Measurements from ENCODE around the gene DAPK3. TPM values are rescaled to one million over a fixed set of nuclear protein-coding genes. Genes with fewer than 3 reads are reported as not detected.
"Not testable (repeated sequence)": the region's sequence is repeated elsewhere in the genome, so short reads cannot be mapped to it uniquely, and the experiment has no call there.

The DAPK3 gene
- total and polyA plus RNA-seq, 4 donors: 61.9 to 93.9 (median 79.4) TPM

- Histone ChIP-seq H3K36me3 (ENCODE audit: control insufficient read depth in 4 of 4, insufficient read depth in 4 of 4, low read length in 4 of 4) (peaks cover 0 to 8% (median 0%) of the 10 kb centered on the region in 4 donors), H3K9me3 (ENCODE audit: control insufficient read depth in 4 of 4, insufficient read depth in 3 of 4, low read length in 3 of 4) (no peaks in the 10 kb centered on the region), H3K27me3 (ENCODE audit: control insufficient read depth in 3 of 3, insufficient read depth in 3 of 3, low read length in 2 of 3) (no peaks in the 10 kb centered on the region), H3K9ac (ENCODE audit: insufficient read depth in 1 of 2, low read length in 2 of 2) (no peak overlapping the region), H3K4me3 (no peak overlapping the region), H3K27ac (ENCODE audit: low read depth in 1 of 2, low read length in 1 of 2) (peak overlapping the region; percentile 24 to 92), H3K4me1 (ENCODE audit: control insufficient read depth in 5 of 5, insufficient read depth in 5 of 5, low read length in 5 of 5) (peaks cover 0 to 12% (median 0%) of the 10 kb centered on the region in 5 donors)
- no peak for TF ChIP-seq CTCF (IDR thresholded peaks at IDR 0.05; ENCODE audit: control extremely low read depth, extremely low read depth)
- ATAC-seq (ENCODE audit: insufficient read depth, low FRiP score) (no peak), DNase-seq (peak in 2 of 3 donors; percentile 22 to 37)
- 32 to 40% methylated on average over 41 of the region's 41 CpGs for WGBS, 2 donors
Observed at GRCh38 chr19:3950871-3951861, 19.7 kb downstream of the DAPK3 start.

- peak overlapping the region in 1 of 2 donors; percentile 92 for H3K27ac ChIP-seq (ENCODE audit: low read depth in 1 of 2, low read length in 1 of 2)
Observed at GRCh38 chr19:3949997-3950859, 20.7 kb downstream of the DAPK3 start.

GRCh38 chr19:3949294-3949693 is 21.6 kb downstream of the DAPK3 start:
- Histone ChIP-seq H3K4me1 (ENCODE audit: control insufficient read depth in 5 of 5, insufficient read depth in 5 of 5, low read length in 5 of 5) (peaks cover 0 to 12% (median 0%) of the 10 kb centered on the region in 5 donors), H3K4me3 (no peak overlapping the region), H3K9ac (ENCODE audit: insufficient read depth in 1 of 2, low read length in 2 of 2) (no peak overlapping the region), H3K9me3 (ENCODE audit: control insufficient read depth in 4 of 4, insufficient read depth in 3 of 4, low read length in 3 of 4) (no peaks in the 10 kb centered on the region), H3K36me3 (ENCODE audit: control insufficient read depth in 4 of 4, insufficient read depth in 4 of 4, low read length in 4 of 4) (no peaks in the 10 kb centered on the region), H3K27ac (ENCODE audit: low read depth in 1 of 2, low read length in 1 of 2) (peak overlapping the region in 1 of 2 donors; percentile 92), H3K27me3 (ENCODE audit: control insufficient read depth in 3 of 3, insufficient read depth in 3 of 3, low read length in 2 of 3) (no peaks in the 10 kb centered on the region)
- TF ChIP-seq CTCF (IDR thresholded peaks at IDR 0.05; ENCODE audit: control extremely low read depth, extremely low read depth): no peak
- ATAC-seq (ENCODE audit: insufficient read depth, low FRiP score) (no peak), DNase-seq (no peak)
- WGBS, 2 donors: 77 to 90% methylated on average over 11 of the region's 11 CpGs

More at GRCh38 chr19:3949997-3950859, 20.7 kb downstream of the DAPK3 start:
- H3K4me1 ChIP-seq (ENCODE audit: control insufficient read depth in 5 of 5, insufficient read depth in 5 of 5, low read length in 5 of 5): peaks cover 0 to 12% (median 0%) of the 10 kb centered on the region in 5 donors
- no peaks in the 10 kb centered on the region for H3K9me3 ChIP-seq (ENCODE audit: control insufficient read depth in 4 of 4, insufficient read depth in 3 of 4, low read length in 3 of 4)
- H3K36me3 ChIP-seq (ENCODE audit: control insufficient read depth in 4 of 4, insufficient read depth in 4 of 4, low read length in 4 of 4): no peaks in the 10 kb centered on the region
- TF ChIP-seq CTCF (IDR thresholded peaks at IDR 0.05; ENCODE audit: control extremely low read depth, extremely low read depth): no peak
- H3K27me3 ChIP-seq (ENCODE audit: control insufficient read depth in 3 of 3, insufficient read depth in 3 of 3, low read length in 2 of 3): no peaks in the 10 kb centered on the region
- ATAC-seq (ENCODE audit: insufficient read depth, low FRiP score): no peak
- no peak for DNase-seq
- H3K9ac ChIP-seq (ENCODE audit: insufficient read depth in 1 of 2, low read length in 2 of 2): no peak overlapping the region
- 45 to 50% methylated on average over 18 to 20 of the region's 20 CpGs for WGBS, 2 donors
- no peak overlapping the region for H3K4me3 ChIP-seq

- DNase-seq; H3K9ac ChIP-seq (ENCODE audit: insufficient read depth in 1 of 2, low read length in 2 of 2): not testable (repeated sequence)
- 84 to 91% methylated on average over 15 of the region's 15 CpGs for WGBS, 2 donors
Observed at GRCh38 chr19:3947316-3947933, 23.5 kb downstream of the DAPK3 start.

More at GRCh38 chr19:3947316-3947933, 23.5 kb downstream of the DAPK3 start:
- not testable (repeated sequence) for H3K27me3 ChIP-seq (ENCODE audit: control insufficient read depth in 3 of 3, insufficient read depth in 3 of 3, low read length in 2 of 3); H3K36me3 ChIP-seq (ENCODE audit: control insufficient read depth in 4 of 4, insufficient read depth in 4 of 4, low read length in 4 of 4); H3K4me1 ChIP-seq (ENCODE audit: control insufficient read depth in 5 of 5, insufficient read depth in 5 of 5, low read length in 5 of 5); ATAC-seq (ENCODE audit: insufficient read depth, low FRiP score); H3K9me3 ChIP-seq (ENCODE audit: control insufficient read depth in 4 of 4, insufficient read depth in 3 of 4, low read length in 3 of 4); H3K4me3 ChIP-seq; H3K27ac ChIP-seq (ENCODE audit: low read depth in 1 of 2, low read length in 1 of 2)

Measured in lung (tissue), 12 donors.